Measurements from ENCODE around the gene PDE8A.
"Not testable (repeated sequence)": the region's sequence is repeated elsewhere in the genome, so short reads cannot be mapped to it uniquely, and the experiment has no call there.

PDE8A gene

GRCh38 chr15:85011160-85011571 lies 29.5 kb downstream of the PDE8A start:
- no peak for DNase-seq (ENCODE audit: low read depth)

- DNase-seq (ENCODE audit: low read depth) = not testable (repeated sequence)
Measured at GRCh38 chr15:85011724-85012123, 30.1 kb downstream of the PDE8A start.

- no peak for DNase-seq (ENCODE audit: low read depth)
Measured at GRCh38 chr15:85013785-85014184, 32.1 kb downstream of the PDE8A start.

- DNase-seq (ENCODE audit: low read depth) = no peak
Measured at GRCh38 chr15:85014932-85015331, 33.3 kb downstream of the PDE8A start.

DNA sequence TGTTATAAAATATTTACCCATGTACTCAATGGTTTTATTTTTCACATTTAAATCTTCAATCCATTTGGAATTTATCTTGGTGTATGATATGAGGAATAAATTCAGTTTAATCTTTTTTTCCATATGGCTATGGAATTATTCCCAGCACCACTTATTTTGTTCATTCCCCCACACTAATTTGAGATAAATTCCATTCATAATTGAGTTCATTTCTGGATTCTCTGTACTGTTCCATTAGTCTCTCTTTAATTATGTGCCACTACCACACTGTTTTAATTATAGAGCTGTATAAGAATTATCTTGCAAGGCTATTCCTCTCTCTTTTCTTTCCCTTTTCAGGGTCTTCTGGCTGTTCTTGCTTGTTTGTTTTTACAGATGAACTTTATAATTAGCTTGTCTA lies 34.6 kb downstream of the PDE8A start:
- DNase-seq (ENCODE audit: low read depth) = peak; percentile 19

DNA sequence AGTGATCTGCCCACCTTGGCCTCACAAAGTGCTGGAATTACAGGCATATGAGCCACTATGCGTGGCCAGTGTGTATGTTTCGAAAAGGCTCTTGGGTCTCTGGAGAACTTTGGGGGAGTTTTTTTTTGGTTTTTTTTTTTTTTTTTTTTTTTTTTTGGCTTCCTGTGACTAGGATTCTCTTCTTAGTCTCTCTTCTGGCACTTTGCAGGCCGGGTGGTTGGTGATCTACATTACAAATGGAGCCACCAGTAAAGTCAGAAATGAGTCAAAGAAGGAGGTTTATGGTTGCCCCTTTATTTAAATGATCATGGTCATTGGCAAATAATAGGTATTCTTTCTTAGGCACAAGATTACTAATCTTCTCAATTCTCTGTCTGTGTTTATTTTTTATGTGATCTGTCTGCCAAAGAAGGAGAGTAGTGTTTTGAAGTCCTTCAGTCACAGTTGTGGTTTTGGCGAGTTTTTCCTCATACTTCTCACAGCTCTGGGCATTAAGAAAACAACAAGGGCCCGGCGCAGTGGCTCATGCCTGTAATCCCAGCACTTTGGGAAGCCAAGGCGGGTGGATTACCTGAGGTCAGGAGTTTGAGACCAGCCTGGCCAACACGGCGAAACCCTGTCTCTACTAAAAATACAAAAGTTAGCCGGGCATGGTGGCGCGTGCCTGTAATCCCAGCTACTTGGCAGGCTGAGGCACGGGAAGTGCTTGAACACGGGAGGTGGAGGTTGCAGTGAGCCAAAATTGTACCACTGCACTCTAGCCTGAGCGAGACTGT lies 38.3 kb downstream of the PDE8A start:
- no peak for DNase-seq (ENCODE audit: low read depth)

- DNase-seq (ENCODE audit: low read depth) = no peak
Measured at GRCh38 chr15:85021409-85021808, 39.8 kb downstream of the PDE8A start.

- DNase-seq (ENCODE audit: low read depth) = no peak
Measured at GRCh38 chr15:85022860-85023403, 41.3 kb downstream of the PDE8A start.

GRCh38 chr15:85024003-85024402 lies 42.3 kb downstream of the PDE8A start:
- DNase-seq (ENCODE audit: low read depth) = no peak

DNA sequence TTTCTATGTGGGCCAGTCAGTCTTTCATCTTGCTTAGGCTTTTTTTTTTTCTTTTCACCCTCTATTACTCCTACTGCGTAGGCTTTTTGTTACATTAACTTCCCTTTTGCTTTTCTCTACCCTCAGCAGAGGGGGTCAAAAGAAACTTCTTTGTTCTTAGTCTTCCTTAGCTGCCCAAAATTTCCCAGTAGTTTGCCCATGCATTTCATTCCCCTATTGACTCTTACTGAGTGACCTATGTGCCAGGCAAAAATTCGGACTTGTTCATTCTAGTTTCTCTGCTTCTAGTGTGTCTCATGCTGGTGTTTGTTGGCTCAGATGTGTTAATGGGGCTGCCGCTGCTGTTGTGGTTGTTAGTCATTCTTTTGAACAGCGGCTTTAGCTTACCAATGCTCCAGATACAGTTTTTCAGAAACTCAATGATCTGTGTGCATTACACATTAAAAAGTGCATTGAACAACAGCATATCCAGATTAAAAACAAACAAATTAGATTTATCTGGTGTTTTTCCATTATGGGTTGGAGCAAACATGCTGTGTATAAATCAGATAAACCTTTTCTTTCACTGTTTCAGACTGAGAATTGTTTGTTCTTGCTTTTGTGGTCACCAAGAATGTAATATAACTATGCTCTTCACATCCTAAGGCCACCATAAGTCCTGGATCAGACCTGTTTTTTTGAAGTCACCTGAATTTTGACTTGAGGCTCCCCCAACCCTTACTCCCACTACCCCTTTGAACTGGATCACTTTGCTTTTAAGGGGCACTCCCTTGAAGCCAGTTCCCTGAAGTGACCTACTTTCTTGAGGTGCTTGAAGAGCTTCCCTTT lies 43.1 kb downstream of the PDE8A start:
- peak; percentile 63 for DNase-seq (ENCODE audit: low read depth)

DNA sequence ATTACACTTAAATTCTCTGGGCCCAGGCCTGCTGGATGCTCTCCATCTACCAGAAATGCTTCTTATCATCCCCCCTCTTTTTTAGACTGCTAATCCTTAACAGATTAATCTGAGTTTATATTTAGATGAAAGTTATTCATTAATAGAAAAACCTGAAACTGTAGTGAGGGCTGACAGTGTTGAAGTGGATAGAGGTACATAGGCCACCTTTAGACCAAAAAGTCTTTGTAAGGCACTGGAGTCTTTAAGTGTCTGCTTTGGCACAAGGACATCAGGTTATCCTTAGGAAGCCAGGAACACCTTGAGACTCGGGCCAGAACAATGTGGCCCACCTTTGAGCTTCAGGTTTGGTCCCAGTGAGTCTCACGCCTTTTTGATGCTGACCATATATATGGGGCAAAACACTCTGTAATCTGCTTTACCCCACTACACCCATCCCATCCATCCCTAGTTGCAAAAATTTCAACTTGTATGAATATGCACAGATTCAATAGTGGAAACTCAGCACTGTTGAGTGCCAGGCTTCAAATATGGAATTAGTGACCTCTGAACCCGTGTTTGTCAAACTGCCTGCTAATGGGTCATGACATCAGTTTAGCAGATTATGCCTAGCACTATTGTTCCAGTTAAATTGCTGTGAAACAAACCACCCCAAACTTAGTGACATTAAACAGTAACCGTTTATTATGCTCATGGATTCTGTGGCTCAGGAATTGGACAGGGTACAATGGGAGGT lies 44.0 kb downstream of the PDE8A start:
- DNase-seq (ENCODE audit: low read depth) = no peak

GRCh38 chr15:85026304-85027032 lies 44.8 kb downstream of the PDE8A start:
- no peak for DNase-seq (ENCODE audit: low read depth)

GRCh38 chr15:85027033-85027380 lies 45.4 kb downstream of the PDE8A start:
- DNase-seq (ENCODE audit: low read depth) = no peak

DNA sequence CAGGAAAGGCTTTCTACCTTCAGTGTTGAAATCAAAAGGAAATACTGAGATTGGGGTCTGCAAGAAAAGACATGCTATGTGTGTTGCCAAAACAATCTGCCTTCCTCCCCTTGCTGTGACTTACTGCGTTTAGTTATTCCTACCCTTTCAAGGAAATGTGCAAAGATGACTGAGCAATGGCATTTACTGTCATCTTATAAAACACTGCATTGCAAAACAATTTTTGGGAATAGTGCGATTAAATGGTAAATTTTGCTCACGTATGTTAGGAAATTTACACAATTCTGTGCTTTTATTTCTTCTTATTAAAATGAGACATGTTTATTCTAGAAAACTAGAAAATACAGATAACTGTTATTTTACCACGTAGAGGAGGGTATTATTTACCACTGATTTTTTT lies 45.8 kb downstream of the PDE8A start:
- DNase-seq (ENCODE audit: low read depth) = no peak

- no peak for DNase-seq (ENCODE audit: low read depth)
Measured at GRCh38 chr15:85028416-85028815, 46.8 kb downstream of the PDE8A start.

DNA sequence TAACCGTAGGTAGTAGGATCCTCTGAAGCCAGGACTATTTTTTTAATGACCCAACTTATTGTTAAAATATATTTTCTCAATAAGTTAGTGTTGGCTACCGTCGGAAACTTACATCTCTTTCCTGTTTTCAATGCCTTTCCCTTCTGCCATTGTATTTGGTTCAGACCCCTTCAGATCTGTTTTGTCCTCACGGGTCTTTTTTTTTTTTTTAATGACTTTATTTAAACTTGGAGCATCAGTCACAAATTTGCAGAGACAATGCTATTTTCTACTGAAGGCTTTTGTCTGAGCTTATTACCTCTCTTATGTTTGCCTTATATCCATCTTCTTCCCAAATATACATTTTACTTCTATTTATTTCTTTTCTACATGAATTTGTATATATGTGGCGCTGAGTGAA lies 47.6 kb downstream of the PDE8A start:
- no peak for DNase-seq (ENCODE audit: low read depth)

DNA sequence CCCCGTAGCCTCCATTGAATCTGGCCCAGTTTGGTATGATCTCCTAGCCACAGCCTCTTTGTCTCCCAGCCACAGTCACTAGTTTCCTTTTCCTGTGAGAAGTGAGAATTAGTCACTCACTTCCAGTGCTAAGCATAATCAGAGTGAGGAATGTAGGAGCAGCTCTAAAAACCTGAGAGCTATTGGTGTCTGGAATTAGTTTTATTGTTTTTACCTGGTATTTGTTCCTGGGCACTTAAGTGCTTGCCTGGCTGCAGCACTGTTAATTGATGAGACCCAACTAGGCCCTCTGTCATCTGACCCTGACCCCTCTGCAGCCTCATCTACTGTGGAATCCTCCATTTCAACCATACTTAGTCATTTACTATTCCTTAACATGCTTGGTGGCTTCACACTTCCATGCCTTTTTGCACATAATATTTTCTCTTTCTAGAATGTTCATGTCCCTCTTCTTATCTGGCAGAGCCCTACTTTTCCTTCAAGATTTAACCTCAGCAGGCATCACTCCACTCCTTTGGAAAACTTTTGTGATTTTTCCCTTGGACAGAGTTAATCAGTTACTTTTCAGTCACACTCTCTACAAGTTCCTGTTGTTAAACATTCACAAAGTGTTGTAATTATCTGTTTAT lies 48.8 kb downstream of the PDE8A start:
- DNase-seq (ENCODE audit: low read depth) = peak; percentile 67

GRCh38 chr15:85031086-85031943 lies 49.7 kb downstream of the PDE8A start:
- DNase-seq (ENCODE audit: low read depth) = no peak

GRCh38 chr15:85031944-85032558 lies 50.4 kb downstream of the PDE8A start:
- no peak for DNase-seq (ENCODE audit: low read depth)

DNA sequence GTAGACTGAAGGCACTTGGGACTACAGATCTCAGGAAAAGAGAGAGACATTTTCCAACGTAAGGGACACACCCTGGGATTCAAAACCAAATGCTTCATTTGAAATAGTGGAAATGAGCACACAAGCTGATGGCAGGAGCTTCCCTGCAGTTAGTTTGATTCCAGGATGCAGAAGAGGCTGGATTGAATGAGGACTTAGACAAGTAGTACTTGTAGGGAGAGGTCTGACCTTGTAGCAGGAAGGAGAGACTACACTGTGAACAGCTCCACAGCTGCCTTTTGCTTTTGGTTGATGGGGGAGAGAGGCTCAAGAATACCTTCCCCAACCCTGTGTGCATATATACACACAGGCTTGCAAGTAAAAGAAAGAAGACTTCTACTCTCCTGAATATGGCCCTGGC lies 51.5 kb downstream of the PDE8A start:
- no peak for DNase-seq (ENCODE audit: low read depth)
